GM19023 (cell line): ENCODE data around the gene CCDC70.
"Not testable (repeated sequence)": the region's sequence is repeated elsewhere in the genome, so short reads cannot be mapped to it uniquely, and the experiment has no call there.

ENCODE experiments used
- ATAC-seq: cut with Tn5 transposase; IDR thresholded peaks from one replicate; pipeline ENCODE4 v1.9.1; 2021; ENCODE audit warnings: mild to moderate bottlenecking, moderate library complexity; ENCODE audit not compliant: unreplicated experiment

CCDC70 gene

DNA sequence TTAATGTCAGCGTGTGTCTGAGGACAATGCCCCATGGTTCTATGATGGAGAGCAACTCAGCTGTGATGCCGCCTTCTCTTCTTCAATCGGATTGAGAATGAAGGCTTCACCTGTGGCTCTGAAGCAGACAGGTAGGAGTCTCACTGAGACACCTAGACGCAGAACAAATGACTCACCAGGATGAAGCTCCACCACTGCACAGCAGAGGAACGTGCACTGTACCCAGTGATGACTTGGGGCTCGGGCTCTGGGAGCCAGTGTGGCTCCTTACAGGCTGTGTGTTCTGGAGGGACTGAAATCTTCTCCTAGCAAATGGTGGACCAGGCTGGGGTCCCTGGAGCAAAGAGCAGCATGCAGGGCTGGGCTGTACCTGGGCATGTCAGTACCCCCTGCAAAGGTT lies 44.0 kb downstream of the CCDC70 start:
- no peak for ATAC-seq

DNA sequence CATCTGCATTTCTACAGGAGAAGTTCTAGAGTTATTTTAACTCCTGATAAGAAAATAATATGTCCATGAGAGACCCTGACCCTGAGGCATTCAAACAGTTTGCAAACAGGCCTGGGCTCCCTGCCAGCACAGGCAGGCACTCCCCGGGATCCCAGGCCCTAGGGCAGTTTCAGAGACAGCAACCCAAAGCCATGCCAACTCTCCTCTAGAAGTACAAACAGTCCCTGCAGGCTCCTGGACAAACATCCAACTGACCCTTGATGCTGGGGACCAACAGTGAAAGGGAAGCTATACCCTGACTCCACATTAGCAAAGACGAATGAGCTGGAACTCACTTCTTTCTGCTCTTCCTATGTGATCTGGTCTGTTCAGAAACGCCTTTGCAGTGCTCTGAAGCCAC lies 44.8 kb downstream of the CCDC70 start:
- no peak for ATAC-seq

DNA sequence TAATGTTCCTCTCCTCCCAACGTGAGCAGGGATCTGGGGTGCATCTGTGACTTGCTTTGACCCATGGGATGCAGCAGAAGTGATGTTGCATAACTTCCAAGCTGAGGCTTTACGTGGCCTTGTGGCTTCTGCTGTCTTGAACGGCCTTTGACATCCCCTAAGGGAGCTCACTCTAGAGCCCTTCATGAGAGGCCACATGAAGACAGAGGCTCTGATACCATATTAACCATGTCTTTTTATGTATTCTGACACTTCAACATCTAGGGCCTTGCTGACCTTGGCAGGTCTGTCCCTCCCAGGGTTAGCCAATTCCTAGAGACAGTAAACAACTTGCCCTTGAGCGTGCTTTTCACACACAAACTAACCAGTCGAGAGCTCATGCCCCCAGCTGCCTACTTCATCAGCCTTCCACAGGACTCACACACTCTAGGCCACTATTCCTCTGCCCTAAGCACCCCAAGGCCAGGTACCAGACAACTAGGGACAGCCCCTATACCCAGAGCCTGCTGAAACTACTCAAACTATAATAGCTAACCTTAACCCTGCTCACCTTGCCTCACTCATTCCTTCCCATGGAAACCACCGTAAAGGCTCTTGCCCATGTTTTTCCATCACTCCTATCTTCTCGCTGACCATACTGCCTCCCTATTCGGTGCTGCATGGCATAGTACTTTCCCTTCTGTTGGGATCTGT lies 45.4 kb downstream of the CCDC70 start:
- no peak for ATAC-seq

DNA sequence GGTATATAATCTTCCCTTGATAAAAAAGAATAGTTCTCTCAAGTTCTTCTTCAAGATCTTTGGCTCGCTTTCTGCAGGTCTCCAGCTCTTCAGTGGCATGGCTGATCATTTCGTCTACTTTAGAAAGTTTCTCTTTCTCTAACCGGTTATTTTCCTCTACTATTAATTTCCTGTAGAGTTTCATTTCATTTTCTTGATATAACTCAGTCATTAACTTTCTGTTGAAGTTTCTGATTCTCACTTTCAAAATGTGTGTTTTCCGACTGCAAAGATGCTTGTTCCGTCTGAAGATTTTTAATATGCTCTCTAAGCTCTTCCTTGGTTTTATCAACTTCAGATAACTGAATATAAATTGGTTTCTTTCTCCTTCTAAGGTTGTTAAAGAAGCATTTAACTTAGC lies 47.5 kb downstream of the CCDC70 start:
- not testable (repeated sequence) for ATAC-seq

DNA sequence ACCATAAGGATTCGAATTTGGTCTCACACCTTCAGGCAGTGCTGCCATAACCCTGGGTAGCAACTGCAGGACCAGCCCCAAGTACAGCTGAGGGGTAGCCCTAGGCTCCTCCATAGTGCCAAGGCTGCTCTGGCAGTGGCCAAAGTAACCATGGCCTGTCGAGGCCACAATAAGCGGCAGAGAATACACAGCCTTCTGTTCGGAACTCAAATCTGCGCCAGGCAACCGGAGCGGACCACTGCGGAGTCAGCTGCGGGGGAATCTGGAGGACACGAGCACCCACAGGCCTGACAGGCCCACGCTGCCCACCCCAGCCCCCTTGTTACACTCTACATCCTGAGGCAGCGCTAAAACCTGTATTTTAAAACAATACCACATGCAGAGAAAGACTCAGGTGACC lies 48.7 kb downstream of the CCDC70 start:
- no peak for ATAC-seq

DNA sequence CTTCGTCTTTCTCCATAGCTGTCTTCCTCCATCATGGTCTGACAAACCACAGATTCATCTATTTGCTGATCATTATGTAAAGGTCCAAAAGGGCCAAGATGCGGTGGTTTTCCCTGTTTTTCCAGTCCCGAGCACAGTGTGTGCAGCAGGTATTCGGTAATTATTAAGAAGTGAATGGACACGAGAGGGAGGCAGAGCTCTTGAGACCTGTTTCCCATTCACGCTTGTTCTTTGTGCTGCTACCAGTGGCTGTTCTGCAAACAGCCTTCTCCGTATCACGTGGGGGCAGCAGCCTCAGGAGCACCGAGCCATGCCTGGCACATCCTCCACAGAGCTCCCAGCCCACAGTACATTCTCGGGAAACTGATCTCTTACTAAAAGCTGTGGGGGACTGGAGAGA lies 50.3 kb downstream of the CCDC70 start:
- ATAC-seq = no peak

DNA sequence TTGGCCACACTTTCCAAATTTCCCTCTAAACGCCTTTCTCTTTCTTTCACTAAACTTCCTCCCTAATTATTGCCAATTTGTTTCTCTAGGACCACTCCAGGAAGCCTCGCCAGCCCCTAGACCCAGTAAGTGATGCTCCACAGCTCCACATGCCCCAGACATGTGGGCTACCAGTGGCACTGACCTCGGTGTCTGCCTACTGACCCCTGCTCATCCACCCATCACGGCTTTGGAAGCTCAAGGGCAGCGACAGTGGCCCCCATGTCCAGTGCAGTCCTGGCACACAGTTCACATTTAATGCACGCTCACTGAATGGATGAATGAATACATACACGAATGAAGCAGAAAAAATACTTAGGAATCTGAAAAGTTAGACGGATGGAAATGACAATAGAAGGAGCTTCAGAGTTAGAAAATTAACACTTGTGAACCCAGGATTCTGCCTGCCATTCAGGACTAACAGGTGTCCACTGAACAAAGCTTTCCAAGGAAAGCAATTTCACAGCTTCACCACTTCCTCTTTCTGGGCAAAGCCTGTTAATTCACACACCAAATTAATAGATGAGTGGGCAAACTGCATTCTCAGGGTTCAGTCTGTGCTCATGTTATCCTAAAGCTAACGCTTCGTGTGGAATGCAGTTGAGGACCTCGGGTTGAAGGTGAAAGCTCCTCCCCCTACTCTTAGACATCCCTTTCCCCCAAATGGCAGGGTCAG lies 50.9 kb downstream of the CCDC70 start:
- ATAC-seq = no peak

DNA sequence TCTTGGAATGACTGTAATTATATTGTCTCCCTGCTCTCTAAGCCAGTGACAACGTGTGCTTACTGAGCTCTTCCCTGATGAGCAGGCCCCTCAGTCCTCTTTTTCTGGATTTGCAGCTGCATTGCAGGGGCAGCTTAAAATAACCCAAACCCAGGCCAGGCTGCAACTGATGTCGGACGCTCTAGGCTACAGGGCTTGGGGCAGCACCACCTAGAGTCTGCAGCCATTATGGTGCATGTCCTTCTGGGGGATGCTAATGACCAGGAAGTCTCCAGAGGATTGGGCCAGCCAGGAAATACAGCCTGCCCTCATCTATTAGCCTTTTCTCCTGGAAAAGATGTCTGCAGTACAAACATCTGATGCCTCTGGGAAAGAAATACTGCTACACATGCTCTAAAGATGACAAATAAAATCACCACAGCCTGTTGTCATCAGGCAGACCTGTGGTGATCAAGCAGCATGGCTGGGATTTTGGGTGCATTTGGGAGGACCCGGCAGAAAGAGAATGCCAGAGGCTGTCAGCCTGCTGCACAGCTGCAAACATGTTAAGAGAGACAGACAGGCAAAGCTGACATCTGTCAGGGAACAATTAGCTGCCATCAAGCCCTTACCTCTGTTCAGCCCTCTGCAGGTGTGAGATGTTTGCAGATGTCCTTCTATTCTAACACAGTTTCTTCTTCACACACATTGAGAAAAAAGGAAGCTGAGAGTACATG lies 51.8 kb downstream of the CCDC70 start:
- ATAC-seq = no peak

DNA sequence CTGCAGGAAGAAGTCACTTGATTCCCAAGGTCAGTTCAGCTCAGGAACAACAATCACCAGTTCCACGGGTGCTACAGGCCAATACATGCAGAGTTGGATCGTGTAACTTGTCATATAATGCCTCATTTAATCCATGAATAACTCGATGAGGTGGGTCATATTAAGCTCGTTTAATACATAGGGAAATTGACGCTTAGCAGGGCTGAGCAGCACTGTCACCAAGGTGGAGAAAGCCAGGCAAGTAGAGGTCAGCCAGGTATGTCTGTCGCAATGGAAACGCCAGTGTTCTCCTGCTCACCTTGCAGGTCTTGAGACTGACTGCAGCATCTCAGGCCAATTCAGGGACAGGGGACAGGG lies 52.3 kb downstream of the CCDC70 start:
- ATAC-seq = no peak
